ENCODE data around the gene ALKBH5.

GRCh38 chr17:18206962-18207361 lies 23.3 kb downstream of the ALKBH5 start:
- no peak for TF ChIP-seq EP300 (IDR thresholded peaks at IDR 0.05)
- TF ChIP-seq, protein P1, sequence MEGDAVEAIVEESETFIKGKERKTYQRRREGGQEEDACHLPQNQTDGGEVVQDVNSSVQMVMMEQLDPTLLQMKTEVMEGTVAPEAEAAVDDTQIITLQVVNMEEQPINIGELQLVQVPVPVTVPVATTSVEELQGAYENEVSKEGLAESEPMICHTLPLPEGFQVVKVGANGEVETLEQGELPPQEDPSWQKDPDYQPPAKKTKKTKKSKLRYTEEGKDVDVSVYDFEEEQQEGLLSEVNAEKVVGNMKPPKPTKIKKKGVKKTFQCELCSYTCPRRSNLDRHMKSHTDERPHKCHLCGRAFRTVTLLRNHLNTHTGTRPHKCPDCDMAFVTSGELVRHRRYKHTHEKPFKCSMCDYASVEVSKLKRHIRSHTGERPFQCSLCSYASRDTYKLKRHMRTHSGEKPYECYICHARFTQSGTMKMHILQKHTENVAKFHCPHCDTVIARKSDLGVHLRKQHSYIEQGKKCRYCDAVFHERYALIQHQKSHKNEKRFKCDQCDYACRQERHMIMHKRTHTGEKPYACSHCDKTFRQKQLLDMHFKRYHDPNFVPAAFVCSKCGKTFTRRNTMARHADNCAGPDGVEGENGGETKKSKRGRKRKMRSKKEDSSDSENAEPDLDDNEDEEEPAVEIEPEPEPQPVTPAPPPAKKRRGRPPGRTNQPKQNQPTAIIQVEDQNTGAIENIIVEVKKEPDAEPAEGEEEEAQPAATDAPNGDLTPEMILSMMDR (IDR thresholded peaks at IDR 0.05) = no peak

All from tibial nerve (tissue), 4 donors.